ENCODE data around the gene MMP25. TPM values are rescaled to one million over a fixed set of nuclear protein-coding genes. Genes with fewer than 3 reads are reported as not detected.

Gene MMP25
- total and polyA plus RNA-seq, 9 of the 15 experiments (the other 6 are each of a cell fraction or from before 2014, with no cell fraction given): 0.03 to 0.04 TPM; not detected in 7

DNA sequence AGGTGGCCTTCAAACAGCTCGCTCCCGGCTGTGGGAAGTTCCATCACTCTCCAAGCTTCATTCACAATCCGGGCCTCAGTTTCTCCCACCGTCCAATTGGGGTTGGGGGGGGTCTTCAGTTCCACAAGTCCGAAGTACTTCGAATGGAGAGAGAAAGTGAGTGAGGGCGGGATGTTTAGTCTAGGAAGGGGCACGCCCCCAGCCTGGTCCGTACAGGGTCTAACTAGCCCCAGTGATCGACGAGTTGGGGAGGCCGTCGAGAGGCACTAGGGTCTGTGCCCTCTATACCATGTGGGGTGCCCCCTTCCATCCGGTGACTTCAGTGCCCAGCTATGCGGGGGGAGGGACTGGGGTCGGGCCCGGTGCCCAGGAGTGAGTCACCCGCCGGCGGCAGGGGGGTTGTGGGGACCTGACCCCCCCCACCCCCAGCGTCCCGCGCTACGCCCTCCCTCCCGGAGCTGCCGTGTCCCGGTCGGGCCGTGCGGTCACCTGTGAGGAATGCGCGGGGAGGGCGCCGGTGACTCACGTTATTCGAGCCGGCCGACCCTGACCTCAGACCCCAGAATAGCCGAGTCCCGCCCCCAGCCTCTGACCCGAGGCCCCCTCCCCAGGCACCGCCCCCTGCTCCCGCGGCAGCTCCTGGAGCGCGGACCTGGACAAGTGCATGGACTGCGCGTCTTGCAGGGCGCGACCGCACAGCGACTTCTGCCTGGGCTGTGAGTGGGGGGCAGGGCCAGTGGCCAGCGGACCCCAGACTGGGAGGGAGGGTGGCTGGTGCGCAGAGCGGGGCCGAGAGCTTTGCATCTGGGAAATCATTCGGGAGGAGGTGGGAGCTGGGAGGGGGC, 25.5 kb upstream of the MMP25 start (continued):
- TF ChIP-seq ELK3 (CRISPR knock-in tag; IDR thresholded peaks at IDR 0.05) (no peak), ZNF75A (CRISPR knock-in tag; IDR thresholded peaks at IDR 0.05) (no peak), FOSL1 (tag; conservative IDR thresholded peaks at IDR 0.05) (peak; percentile 93), PHF21A (IDR thresholded peaks at IDR 0.05; ENCODE audit: borderline replicate concordance, low read depth) (no peak), ZNF146 (CRISPR knock-in tag; IDR thresholded peaks at IDR 0.05; ENCODE audit: unreplicated experiment) (no peak), HOMEZ (CRISPR knock-in tag; IDR thresholded peaks at IDR 0.05) (no peak), ZNF232 (CRISPR knock-in tag; IDR thresholded peaks at IDR 0.05) (no peak), JUN (IDR thresholded peaks at IDR 0.05; ENCODE audit: borderline replicate concordance, low read depth, low read length) (peak; percentile 91), JUN (CRISPR knock-in tag; IDR thresholded peaks at IDR 0.05; ENCODE audit: borderline replicate concordance) (0 out of 2 replicates have a peak, but pooled peaks have one; percentile 91), ZNF695 (CRISPR knock-in tag; IDR thresholded peaks at IDR 0.05) (no peak), HDAC8 (tag; IDR thresholded peaks at IDR 0.05) (no peak), PHB (CRISPR knock-in tag; IDR thresholded peaks at IDR 0.05) (no peak)
- TF ChIP-seq, protein P1, sequence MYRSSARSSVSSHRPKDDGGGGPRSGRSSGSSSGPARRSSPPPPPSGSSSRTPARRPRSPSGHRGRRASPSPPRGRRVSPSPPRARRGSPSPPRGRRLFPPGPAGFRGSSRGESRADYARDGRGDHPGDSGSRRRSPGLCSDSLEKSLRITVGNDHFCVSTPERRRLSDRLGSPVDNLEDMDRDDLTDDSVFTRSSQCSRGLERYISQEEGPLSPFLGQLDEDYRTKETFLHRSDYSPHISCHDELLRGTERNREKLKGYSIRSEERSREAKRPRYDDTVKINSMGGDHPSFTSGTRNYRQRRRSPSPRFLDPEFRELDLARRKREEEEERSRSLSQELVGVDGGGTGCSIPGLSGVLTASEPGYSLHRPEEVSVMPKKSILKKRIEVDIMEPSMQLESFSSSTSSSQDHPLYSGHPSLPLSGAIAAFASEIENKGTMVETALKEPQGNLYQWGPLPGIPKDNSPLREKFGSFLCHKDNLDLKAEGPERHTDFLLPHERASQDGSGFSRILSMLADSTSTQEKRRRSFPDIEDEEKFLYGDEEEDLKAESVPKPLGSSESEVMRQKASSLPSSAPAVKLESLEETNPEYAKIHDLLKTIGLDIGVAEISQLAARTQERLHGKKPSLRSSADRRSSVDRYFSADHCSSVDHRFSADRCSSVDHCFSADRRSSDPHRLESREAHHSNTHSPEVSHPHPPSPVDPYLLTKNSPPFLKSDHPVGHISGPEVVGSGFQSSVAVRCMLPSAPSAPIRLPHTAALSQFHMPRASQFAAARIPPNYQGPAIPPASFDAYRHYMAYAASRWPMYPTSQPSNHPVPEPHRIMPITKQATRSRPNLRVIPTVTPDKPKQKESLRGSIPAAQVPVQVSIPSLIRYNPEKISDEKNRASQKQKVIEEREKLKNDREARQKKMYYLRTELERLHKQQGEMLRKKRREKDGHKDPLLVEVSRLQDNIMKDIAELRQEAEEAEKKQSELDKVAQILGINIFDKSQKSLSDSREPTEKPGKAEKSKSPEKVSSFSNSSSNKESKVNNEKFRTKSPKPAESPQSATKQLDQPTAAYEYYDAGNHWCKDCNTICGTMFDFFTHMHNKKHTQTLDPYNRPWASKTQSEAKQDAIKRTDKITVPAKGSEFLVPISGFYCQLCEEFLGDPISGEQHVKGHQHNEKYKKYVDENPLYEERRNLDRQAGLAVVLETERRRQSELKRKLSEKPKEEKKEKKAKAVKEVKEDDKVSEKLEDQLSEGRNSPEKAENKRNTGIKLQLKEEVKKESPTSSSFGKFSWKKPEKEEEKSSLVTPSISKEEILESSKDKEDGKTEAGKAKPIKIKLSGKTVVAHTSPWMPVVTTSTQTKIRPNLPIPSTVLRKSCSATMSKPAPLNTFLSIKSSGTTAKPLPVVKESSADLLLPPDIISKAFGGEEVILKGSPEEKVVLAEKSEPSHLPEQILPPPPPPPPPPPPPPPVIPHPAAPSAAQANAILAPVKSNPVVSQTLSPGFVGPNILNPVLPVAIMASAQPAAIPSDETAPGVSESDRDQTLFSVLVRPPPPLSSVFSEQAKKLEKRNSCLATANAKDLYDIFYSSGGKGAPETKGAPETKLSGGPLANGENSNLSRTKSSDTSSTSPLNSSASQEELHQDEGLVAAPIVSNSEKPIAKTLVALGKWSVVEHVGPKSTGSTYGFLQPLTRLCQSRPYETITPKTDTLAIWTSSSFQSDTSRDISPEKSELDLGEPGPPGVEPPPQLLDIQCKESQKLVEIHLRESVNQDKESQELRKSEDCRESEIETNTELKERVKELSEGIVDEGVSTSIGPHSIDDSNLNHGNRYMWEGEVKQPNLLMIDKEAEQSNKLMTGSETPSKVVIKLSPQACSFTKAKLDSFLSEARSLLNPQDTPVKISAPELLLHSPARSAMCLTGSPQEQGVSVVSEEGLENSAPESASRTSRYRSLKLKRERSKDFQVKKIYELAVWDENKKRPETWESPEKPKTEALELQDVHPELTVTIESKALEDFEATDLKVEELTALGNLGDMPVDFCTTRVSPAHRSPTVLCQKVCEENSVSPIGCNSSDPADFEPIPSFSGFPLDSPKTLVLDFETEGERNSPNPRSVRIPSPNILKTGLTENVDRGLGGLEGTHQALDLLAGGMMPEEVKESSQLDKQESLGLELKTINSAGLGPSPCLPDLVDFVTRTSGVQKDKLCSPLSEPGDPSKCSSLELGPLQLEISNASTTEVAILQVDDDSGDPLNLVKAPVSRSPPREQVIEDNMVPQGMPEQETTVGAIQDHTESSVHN (IDR thresholded peaks at IDR 0.05; ENCODE audit: borderline replicate concordance in 1 of 2, low read depth in 1 of 2): 0 out of 4 replicates have a peak, but pooled peaks of 1 of the 2 experiments have one; percentile 19
- TF ChIP-seq, protein P2, sequence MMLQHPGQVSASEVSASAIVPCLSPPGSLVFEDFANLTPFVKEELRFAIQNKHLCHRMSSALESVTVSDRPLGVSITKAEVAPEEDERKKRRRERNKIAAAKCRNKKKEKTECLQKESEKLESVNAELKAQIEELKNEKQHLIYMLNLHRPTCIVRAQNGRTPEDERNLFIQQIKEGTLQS (IDR thresholded peaks at IDR 0.05): peak; percentile 96
- TF ChIP-seq, protein P2 (CRISPR knock-in tag; conservative IDR thresholded peaks at IDR 0.05): 0 out of 2 replicates have a peak, but pooled peaks have one; percentile 11

All from K562 (cell line).